Measurements from ENCODE around the gene FNDC7.

DNA sequence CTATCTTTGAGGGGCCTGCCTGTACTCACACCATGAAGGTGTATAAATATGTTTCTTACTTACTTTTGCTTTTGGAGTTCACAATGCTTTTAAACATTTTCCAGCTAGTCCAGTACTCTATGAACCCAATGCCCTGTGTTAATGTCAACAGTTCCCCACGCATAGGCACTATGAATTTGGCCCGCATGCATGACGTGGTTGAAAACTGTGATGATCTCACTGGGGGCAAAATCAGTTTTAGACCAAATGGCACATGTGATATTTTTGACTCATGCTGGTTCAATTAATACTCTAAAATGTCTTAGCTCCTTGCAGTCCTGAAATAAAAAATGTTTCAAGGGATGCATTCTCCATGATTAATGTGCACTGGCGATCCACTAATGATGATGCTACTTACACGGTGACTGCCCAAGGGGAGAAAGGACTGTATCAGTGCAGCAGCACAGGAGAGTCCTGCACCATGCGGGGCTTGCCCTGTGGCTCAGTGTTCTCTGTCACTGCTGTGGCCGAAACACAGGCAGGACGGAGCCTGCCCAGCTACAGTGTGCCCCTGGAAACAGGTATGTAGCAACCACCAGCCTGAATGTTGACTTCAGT lies 15.7 kb downstream of the FNDC7 start:
- TF ChIP-seq CTCF (IDR thresholded peaks at IDR 0.05; ENCODE audit: extremely low read depth in 1 of 2, insufficient read depth in 1 of 2, low read depth in 1 of 2, low read length in 2 of 2) (no peak), POLR2A (IDR thresholded peaks at IDR 0.05; ENCODE audit: low read depth, low read length) (no peak), POLR2AphosphoS5 (IDR thresholded peaks at IDR 0.05; ENCODE audit: insufficient read depth, low read depth, low read length) (no peak), GATA2 (IDR thresholded peaks at IDR 0.05; ENCODE audit: insufficient read depth, insufficient read length, low read depth, low read length) (no peak), EZH2 (IDR thresholded peaks at IDR 0.05; ENCODE audit: borderline replicate concordance, low read depth, low read length, severe bottlenecking) (no peak)
